Measurements from ENCODE around the gene KCNJ1.

The KCNJ1 gene

GRCh38 chr11:128901653-128902514 lies 34.8 kb upstream of the KCNJ1 start:
- DNase-seq: no peak

GRCh38 chr11:128900468-128900867 lies 33.4 kb upstream of the KCNJ1 start:
- DNase-seq: no peak

- no peak for DNase-seq
Observed at GRCh38 chr11:128898580-128899344, 31.7 kb upstream of the KCNJ1 start.

- no peak for DNase-seq
Observed at GRCh38 chr11:128897826-128898225, 30.7 kb upstream of the KCNJ1 start.

- no peak for DNase-seq
Observed at GRCh38 chr11:128896356-128896755, 29.3 kb upstream of the KCNJ1 start.

- DNase-seq: no peak
Observed at GRCh38 chr11:128895526-128895925, 28.4 kb upstream of the KCNJ1 start.

- no peak for DNase-seq
Observed at GRCh38 chr11:128894685-128895084, 27.6 kb upstream of the KCNJ1 start.

GRCh38 chr11:128894286-128894681 lies 27.2 kb upstream of the KCNJ1 start:
- DNase-seq: no peak

GRCh38 chr11:128893578-128894285 lies 26.6 kb upstream of the KCNJ1 start:
- DNase-seq: peak; percentile 11

- no peak for DNase-seq
Observed at GRCh38 chr11:128892866-128893565, 25.9 kb upstream of the KCNJ1 start.

- DNase-seq: no peak
Observed at GRCh38 chr11:128891913-128892398, 24.9 kb upstream of the KCNJ1 start.

- DNase-seq: no peak
Observed at GRCh38 chr11:128890543-128891368, 23.7 kb upstream of the KCNJ1 start, which contains the start of gene KCNJ5. TSS of gene KCNJ5 (plus strand) at chr11:128891356. CDS start at chr11:128911274, 19,918 bp downstream.

- DNase-seq: no peak
Observed at GRCh38 chr11:128890216-128890542, 23.1 kb upstream of the KCNJ1 start.

- DNase-seq: no peak
Observed at GRCh38 chr11:128889657-128890213, 22.6 kb upstream of the KCNJ1 start.

- DNase-seq: no peak
Observed at GRCh38 chr11:128888034-128888985, 21.2 kb upstream of the KCNJ1 start.

GRCh38 chr11:128886406-128887124 lies 19.5 kb upstream of the KCNJ1 start:
- peak; percentile 26 for DNase-seq

- DNase-seq: peak; percentile 79
Observed at GRCh38 chr11:128884703-128885338, 17.7 kb upstream of the KCNJ1 start.

GRCh38 chr11:128884054-128884453 lies 17.0 kb upstream of the KCNJ1 start:
- no peak for DNase-seq

GRCh38 chr11:128882451-128882850 lies 15.4 kb upstream of the KCNJ1 start:
- no peak for DNase-seq
